NAMALWA (cell line): ENCODE data around the gene DDX3Y.

Experiments used
- DNase-seq: peaks from one replicate; pipeline ENCODE4 v3.0.0-alpha.2; 2015; ENCODE audit warnings: low spot score

Gene DDX3Y

DNA sequence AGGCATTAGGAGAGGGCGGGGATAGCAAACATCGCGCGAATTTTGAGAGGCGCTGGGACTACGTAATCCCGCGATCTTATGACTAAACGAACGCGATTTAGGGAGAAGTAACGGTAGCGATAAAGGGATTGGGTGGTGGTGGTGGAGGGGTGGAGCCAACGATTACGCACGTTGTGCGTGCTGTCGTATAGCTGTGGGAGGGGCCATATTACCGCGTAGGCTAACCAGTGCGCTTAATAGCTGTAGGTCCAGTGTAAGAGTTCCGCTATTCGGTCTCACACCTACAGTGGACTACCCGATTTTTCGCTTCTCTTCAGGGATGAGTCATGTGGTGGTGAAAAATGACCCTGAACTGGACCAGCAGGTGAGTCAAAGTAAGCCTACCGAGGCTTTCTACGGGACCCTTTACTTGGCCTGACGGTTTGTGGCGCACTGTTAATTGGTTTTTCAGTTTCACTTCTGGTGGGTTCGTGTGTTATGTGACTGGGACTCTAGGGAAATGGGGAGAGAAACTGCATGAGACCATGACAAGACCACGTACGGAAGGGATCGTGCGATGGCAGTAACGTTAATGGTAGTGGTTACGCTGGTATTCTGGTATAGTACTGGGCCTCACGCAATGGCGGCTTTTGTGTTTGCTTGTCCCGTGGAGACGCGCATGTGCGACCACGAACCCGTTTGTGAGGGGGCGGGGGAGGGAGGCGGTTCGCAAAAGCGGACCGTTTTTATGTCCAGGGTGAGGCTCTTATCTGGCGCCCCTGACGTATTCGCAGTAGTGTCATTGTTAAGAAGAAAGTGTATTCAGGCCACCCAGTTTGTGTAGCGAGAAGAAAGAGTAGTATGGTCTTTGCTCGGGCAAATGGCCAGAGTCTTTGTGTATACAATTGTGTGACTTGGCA, at the start of gene DDX3Y:
Gene DDX3Y, plus strand, starts transcription at position 251 of the 899 bp plus-strand sequence. Its CDS starts 69 bp downstream, at position 320.
- DNase-seq, result no peak

DNA sequence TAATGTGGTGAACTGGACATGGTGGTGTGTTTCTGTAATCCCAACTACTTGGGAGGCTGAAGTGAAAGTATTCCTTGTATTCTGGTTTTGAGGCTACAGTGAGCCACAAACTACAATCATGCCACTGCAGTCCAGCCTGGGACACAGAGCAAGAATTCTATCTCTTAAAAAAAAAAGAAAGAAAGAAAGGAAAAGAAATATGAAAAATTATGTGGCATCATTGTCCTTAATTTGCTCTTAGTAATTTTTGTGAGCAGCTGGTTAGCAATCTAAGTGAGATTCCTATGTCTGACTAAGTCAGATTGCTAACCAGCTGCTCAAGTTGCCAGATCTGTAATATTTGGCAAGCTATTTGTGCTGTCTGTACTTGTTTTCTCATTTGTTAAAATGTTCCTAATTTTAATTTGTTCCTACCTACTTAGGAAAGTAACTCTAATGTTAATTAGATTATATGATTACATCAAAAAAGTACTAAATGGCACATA, 48.8 kb upstream of the DDX3Y start:
- DNase-seq, result no peak

DNA sequence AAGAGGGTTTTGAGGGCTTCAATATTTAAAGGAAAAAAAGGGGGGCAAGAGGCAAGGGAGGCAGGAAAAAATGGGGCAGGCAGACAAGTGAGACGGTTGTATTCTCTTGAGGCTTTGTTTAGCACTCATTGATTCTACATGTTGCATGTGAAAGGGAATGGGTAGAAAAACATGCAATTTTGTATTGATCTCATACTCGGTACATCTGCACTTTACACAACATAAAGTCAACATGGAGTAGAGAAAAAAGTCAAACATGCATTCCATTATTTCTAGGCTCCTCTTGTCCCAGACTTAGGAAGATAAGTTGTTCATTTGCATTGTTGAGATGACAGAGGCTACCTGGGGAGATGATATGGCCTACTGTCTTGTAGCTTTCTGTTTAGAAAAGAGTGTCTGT, 36.7 kb upstream of the DDX3Y start:
- no peak for DNase-seq

DNA sequence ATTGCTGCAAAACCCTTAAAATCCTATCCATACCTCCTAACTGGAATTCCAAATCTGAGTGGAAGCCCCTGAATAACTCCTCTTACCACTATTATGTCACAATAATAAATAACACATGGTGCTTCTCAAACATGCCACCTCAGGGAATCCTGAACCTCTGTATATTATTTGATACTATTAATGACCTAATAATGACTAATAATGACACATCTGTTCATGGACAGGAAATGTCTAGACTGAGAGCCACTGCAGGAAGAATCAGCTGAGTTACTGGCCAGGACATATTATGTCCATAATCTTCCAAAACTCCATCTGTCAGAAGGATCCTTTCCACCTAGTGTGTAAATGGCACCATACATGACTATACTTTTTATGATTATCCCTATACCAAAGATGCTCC, 7.7 kb upstream of the DDX3Y start:
- no peak for DNase-seq

DNA sequence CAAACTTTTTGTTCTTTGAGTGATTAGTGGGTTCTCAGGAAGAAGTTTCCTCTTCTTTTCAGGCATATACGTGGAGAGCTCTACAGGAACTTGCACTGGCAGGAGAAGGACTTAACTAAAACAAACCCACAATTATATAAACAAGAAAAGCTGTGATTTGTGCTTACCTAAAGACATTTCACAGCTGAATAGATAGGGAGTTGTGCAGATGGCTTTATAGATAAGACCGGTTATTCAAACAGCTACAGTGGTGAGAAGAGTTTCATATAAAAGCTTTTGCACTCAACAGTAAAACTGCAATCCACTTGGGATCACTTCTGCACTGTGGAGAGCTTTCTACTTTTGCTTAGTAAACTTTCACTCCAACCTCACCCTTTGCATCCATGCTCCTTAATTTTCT, 6.1 kb upstream of the DDX3Y start:
- DNase-seq, result no peak

DNA sequence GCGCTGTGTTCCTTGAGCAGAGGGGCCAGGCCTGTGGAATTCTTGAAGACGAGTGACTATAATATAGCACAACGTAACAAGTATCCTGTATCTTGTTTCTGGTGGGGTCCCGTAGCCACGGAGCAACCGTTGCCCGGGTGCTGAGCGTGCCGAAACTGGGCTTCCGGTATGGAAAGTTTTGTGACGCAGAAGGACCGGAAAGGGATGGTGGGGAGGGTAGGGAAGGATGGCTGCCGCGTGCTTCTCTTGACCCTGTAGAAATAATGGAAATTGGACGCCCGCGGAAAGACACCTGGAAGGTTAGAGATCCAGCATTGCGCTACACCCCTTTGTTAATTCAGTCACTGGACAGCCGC, 827 bp downstream of the DDX3Y start:
- DNase-seq, result no peak

DNA sequence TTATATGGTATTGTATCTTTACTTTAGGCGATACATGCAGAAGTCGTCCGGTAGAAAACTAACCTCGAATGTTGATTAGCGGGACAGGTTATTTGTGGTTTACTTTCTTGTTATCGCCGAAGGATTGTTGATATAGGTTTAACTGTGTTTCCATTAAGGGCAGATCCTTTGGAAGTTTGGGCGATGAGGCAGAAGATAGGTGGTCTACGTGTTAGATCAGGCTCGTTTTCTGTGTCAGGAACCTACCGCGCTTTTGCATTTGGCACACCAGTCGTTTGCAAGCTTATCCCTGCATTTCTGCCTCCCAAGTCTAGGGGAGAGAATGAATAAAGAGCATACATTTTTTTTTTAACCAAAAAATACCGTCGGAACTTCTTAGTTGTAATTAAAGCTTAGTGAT, 1.2 kb downstream of the DDX3Y start:
- no peak for DNase-seq

DNA sequence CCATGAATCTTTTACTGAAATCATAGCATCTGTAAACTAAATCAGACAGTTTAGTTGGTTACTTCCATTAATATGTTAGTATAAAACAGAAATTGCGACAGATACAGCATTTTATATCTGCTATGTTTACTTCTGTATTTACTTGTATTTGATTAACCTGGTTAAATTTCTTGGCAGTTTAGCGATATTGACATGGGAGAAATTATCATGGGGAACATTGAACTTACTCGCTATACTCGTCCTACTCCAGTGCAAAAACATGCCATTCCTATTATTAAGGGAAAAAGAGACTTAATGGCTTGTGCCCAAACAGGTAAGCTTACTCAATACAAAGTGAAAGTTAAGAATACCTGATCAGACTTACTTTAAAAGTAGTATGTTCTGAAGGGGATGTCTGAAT, 8.9 kb downstream of the DDX3Y start:
- no peak for DNase-seq

DNA sequence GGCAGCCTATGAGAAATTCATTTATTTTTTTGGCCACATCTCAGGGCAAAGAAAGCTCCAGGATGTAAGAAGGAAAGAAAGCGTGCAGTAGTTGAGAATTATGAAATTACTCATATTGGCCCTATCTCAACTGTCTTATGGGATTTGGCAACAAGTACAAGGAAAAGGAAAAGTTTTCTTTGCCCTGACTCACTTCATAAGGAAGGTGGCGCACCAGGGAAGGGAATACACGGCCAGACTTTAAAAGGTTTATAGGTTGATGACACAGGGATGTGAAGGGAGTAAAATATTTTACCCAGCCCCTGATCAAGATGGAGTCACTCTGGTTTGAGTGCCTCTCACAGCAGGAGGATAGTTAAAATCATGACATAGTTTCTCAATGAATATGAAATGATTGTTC, 23.4 kb downstream of the DDX3Y start:
- no peak for DNase-seq

DNA sequence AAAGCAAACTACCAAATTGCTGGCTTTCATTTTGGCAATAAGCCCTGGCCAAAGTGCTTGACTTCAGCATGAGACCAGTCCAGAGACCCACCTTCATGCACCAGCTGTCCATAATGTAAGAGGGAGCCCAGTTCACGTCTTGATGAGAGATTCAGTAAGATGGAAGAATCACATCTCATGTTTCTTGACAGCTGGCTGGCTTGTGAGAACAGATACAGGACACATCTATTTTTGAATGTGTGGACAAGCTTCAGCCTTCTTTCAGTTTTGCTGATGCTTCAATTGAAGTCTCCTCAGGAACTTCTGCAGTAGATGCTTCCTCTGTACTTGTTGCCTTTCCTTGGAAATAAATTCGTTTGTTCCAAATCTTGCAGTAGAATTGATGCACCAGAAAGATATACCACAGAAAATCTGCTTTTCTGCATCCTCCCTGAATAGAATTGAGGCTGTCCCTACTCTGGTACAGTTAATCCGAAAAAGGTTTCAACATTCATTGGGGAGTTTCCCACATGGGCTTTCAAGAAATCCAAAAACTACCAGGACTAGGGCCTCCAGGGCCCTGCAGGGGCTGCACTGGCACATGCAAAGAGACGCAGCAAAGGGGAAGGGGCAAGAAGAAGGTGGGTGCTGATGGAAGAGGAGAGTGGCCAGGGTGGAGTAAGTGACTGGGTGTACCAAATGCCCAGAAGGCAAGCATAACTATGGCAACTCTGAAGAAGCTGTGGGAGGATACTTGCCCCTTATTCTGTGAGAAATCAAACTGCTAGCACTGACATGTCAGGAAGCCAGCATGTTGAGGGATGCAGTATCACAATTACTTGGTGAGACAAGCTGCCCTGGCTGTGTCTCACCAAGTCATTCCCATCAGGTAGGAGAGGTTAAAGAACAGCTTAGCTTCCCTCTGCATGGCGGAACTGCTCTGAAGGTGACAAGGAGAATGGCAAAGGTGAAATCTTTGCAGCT, 37.3 kb downstream of the DDX3Y start:
- DNase-seq, result no peak
